ENCODE data around the gene SPPL2C.

SPPL2C gene

DNA sequence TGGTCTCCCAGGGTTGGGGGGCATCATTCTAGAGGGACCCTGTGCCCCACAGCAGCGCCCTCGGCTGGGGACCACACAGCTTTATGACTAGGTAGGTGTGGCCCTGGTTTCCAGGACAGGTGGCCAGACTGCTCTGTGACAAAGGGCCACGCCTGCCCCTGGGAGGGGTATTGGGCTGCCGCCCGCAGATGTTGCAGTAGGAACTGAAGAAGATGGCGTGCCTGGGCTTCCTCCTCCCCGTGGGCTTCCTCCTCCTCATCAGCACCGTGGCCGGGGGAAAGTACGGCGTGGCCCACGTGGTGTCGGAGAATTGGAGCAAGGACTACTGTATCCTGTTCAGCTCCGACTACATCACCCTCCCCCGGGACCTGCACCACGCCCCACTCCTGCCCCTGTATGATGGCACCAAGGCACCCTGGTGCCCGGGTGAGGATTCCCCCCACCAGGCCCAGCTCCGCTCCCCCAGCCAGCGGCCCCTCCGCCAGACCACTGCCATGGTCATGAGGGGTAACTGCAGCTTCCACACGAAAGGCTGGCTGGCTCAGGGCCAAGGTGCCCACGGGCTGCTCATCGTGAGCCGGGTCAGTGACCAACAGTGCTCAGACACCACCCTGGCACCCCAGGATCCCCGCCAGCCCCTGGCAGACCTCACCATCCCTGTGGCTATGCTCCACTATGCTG, at the start of gene SPPL2C:
Gene SPPL2C, plus strand, starts transcription at position 187 of the 681 bp plus-strand sequence. Its CDS starts 26 bp downstream, at position 213.
- in situ Hi-C loops (cut with HindIII; ENCODE audit: low sequenced_read_pairs) = no loop called here
- DNase-seq (ENCODE audit: low read depth) = no peak
- TF ChIP-seq CTCF (IDR thresholded peaks at IDR 0.05; ENCODE audit: low read depth, low read length, missing control alignments) = no peak
- no peak within 1 kb of the TSS for H3K4me3 ChIP-seq (ENCODE audit: low read depth, low read length)

- TF ChIP-seq CTCF (IDR thresholded peaks at IDR 0.05; ENCODE audit: low read depth, low read length, missing control alignments) = no peak
- in situ Hi-C loops (cut with HindIII; ENCODE audit: low sequenced_read_pairs) = no loop called here
- DNase-seq (ENCODE audit: low read depth) = no peak
- no peak overlapping the region for H3K4me3 ChIP-seq (ENCODE audit: low read depth, low read length)
Measured at GRCh38 chr17:45800816-45801215, 43.9 kb upstream of the SPPL2C start.

DNA sequence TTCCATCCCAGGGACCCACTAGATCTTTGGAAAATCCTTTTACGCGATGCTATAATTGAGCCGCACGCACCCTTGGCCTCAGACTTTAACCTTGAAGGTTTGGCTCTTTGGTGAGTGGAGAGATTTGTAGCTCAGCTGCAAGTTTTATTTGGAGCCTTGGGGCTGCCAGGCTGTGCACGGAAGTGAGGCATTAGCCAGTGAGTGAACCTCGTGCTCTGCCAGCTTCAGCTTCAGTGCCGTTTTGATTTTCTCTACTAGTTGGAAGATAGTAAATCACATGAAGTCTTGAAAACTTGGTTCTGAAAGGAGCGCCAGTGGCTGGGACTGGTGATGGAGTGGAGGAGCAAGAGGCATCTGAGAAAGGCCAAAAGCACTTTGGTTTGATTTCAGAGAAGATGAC, 43.3 kb upstream of the SPPL2C start:
- no peak for DNase-seq (ENCODE audit: low read depth)
- in situ Hi-C loops (cut with HindIII; ENCODE audit: low sequenced_read_pairs) = no loop called here
- H3K4me3 ChIP-seq (ENCODE audit: low read depth, low read length) = no peak overlapping the region
- TF ChIP-seq CTCF (IDR thresholded peaks at IDR 0.05; ENCODE audit: low read depth, low read length, missing control alignments) = no peak

GRCh38 chr17:45808845-45809244, 35.8 kb upstream of the SPPL2C start:
- no peak for DNase-seq (ENCODE audit: low read depth)
- no peak overlapping the region for H3K4me3 ChIP-seq (ENCODE audit: low read depth, low read length)
- no peak for TF ChIP-seq CTCF (IDR thresholded peaks at IDR 0.05; ENCODE audit: low read depth, low read length, missing control alignments)
- in situ Hi-C loops (cut with HindIII; ENCODE audit: low sequenced_read_pairs) = no loop called here

- H3K4me3 ChIP-seq (ENCODE audit: low read depth, low read length) = no peak overlapping the region
- in situ Hi-C loops (cut with HindIII; ENCODE audit: low sequenced_read_pairs) = no loop called here
- no peak for TF ChIP-seq CTCF (IDR thresholded peaks at IDR 0.05; ENCODE audit: low read depth, low read length, missing control alignments)
Measured at GRCh38 chr17:45809499-45809898, 35.2 kb upstream of the SPPL2C start.

DNA sequence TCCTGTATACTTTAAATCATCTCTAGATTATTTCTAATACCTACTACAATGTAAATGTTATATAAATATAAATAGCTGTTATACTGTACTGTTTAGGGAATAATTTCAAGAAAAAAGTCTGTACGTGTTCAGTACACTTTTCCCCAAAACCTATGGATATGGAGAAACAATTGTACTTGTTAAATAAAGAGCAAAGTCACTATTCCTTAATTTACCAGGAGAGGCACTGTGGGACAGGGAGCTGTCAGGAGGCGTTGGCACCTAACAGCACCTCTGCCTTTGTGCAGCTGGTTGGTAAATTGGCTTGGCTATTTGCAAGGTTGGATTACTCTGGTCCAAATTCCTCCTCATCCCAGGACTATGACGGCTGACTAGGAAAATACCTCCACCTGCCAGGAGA, 32.6 kb upstream of the SPPL2C start:
- no peak overlapping the region for H3K4me3 ChIP-seq (ENCODE audit: low read depth, low read length)
- no peak for TF ChIP-seq CTCF (IDR thresholded peaks at IDR 0.05; ENCODE audit: low read depth, low read length, missing control alignments)
- in situ Hi-C loops (cut with HindIII; ENCODE audit: low sequenced_read_pairs) = no loop called here
- DNase-seq (ENCODE audit: low read depth) = no peak

More at GRCh38 chr17:45809499-45809898, 35.2 kb upstream of the SPPL2C start:
- no peak for DNase-seq (ENCODE audit: low read depth)

All from astrocyte of the cerebellum (primary cell).